GM19043 (cell line): ENCODE measurements around the gene RGL4.

Source experiments
- ATAC-seq: cut with Tn5 transposase; IDR thresholded peaks from one replicate; pipeline ENCODE4 v1.9.1; 2021; ENCODE audit warnings: low read depth; ENCODE audit not compliant: unreplicated experiment

RGL4 gene

GRCh38 chr22:23697031-23697970 is 6.5 kb downstream of the RGL4 start:
- no peak for ATAC-seq

- no peak for ATAC-seq
Observed at GRCh38 chr22:23698094-23698493, 7.3 kb downstream of the RGL4 start.

GRCh38 chr22:23698673-23699235 is 7.9 kb downstream of the RGL4 start:
- ATAC-seq = no peak

- no peak for ATAC-seq
Observed at GRCh38 chr22:23700706-23701105, 9.9 kb downstream of the RGL4 start.

- ATAC-seq = no peak
Observed at GRCh38 chr22:23704062-23704461, 13.2 kb downstream of the RGL4 start.

- no peak for ATAC-seq
Observed at GRCh38 chr22:23704829-23705228, 14.0 kb downstream of the RGL4 start.

GRCh38 chr22:23705358-23705757 is 14.5 kb downstream of the RGL4 start:
- no peak for ATAC-seq

GRCh38 chr22:23708270-23708669 is 17.5 kb downstream of the RGL4 start:
- ATAC-seq = no peak

GRCh38 chr22:23709107-23709506 is 18.3 kb downstream of the RGL4 start:
- ATAC-seq = no peak

GRCh38 chr22:23712256-23712655 is 21.4 kb downstream of the RGL4 start:
- ATAC-seq = no peak

- no peak for ATAC-seq
Observed at GRCh38 chr22:23713696-23714595, 23.1 kb downstream of the RGL4 start.

GRCh38 chr22:23714596-23715578 is 24.1 kb downstream of the RGL4 start:
- no peak for ATAC-seq

GRCh38 chr22:23715806-23716375 is 25.1 kb downstream of the RGL4 start:
- no peak for ATAC-seq

GRCh38 chr22:23716811-23717801 is 26.3 kb downstream of the RGL4 start:
- ATAC-seq = no peak

- ATAC-seq = no peak
Observed at GRCh38 chr22:23718371-23719165, 27.8 kb downstream of the RGL4 start.

GRCh38 chr22:23720855-23721254 is 30.0 kb downstream of the RGL4 start:
- ATAC-seq = no peak

GRCh38 chr22:23722160-23722559 is 31.3 kb downstream of the RGL4 start:
- no peak for ATAC-seq

- ATAC-seq = no peak
Observed at GRCh38 chr22:23722724-23723123, 31.9 kb downstream of the RGL4 start.
